Fibroblast of skin of right biceps (primary cell): ENCODE measurements around the gene EIF2B5.
"Not testable (repeated sequence)": the region's sequence is repeated elsewhere in the genome, so short reads cannot be mapped to it uniquely, and the experiment has no call there.

Source experiments
- DNase-seq: peaks from one replicate; pipeline ENCODE4 v3.0.0-alpha.2; 2013

EIF2B5 gene

DNA sequence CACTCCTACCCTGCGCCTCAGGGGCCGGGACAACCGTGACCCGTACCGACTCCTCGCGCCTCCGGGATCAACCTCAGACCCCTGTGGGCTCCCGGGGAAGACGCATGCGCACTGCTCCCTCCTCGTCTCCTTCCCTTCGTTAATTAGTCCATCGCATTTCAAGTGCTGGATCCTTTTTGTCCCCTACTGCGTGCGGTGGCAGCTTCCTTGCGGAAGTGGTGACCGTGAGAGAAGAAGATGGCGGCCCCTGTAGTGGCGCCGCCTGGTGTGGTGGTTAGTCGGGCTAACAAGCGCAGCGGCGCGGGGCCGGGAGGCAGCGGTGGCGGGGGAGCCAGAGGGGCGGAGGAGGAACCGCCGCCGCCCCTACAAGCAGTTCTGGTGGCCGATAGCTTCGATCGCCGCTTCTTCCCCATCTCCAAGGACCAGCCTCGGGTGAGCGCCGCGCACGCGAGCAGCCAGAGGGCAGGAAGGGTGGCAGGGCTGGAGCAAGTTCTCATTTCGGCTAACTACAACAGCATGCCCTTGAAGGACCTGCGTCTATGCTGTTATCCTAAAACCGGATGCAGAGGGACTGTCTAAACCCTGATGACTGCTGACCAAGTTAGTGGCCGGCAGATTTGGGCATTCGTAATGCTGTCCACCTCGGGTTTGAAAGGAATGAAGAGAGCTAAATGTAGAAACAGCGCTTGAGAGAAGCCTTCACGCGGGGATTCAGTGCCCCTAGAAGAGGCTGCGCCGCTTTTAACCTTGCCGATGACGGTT, at the start of gene EIF2B5:
TSS of gene EIF2B5 (plus strand) at position 210 of the 762 bp plus-strand sequence. CDS start at position 238, 28 bp downstream.
- peak; percentile 96 for DNase-seq

DNA sequence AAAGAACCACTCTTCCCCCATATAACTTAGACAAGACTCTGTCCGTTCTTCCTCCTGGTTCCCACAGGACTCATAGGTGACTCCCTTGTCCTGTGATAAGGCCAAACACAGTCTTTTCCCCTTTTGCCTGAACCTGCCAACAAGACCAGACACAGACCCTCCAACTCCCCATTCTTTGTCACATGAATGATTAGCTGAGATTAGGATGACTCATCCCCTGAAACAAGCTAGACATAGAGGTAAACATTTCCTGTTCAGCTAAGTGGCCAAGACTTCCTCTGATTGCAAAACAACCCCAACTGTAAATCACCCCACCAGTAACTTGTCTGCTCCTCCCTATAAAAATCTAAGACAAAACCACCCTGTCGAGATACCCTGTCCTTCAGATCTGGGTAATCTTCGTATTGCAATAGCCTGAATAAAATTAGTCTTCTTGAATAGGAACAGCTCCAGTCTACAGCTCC, 49.7 kb upstream of the EIF2B5 start:
- peak; percentile 7 for DNase-seq

DNA sequence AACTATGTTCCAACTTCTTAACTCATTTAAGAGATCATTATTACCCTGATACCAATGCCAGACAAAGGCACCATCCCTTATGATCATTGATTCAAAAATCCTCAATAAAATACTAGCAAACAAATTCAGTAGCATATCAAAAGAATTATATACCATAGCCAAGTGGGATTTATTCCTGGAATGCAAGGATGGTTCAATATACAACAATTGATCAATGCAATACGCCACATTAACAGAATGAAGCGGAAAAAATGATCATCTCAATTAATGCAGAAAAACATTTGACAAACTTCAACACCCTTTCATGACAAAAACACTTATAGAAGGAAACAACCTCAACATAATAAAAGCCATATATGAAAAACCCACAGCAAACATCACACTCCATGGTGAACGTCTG, 43.0 kb upstream of the EIF2B5 start:
- no peak for DNase-seq

DNA sequence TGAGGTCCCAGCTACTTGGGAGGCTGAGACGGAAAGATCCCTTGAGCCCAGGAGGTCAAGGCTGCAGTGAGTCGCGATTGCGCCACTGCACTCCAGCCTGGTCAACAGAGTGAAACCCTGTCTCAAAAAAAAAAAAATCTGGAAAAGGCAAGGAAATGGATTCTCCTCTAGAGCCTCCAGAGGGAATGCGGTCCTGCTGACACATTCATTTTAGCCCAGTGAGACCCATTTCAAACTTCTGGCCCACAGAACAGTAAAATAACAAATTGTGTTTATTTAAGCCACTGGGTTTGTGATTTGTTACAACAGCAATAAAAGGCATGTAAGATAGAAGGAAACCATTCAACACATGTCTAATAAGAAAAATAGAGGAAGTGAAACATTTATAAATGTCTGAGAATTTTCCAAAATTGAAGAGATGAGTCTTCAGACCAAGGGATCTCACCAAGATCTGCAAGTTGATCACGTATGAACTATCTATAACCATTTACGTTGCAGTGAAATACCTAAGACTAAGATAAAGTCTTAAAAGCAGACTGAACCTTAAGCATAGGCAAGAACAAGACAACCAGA, 38.3 kb upstream of the EIF2B5 start, which contains the start of gene HTR3E:
TSS of gene HTR3E (plus strand) at position 254 of the 573 bp plus-strand sequence. CDS start 466 bp downstream, outside the sequence.
- no peak for DNase-seq

DNA sequence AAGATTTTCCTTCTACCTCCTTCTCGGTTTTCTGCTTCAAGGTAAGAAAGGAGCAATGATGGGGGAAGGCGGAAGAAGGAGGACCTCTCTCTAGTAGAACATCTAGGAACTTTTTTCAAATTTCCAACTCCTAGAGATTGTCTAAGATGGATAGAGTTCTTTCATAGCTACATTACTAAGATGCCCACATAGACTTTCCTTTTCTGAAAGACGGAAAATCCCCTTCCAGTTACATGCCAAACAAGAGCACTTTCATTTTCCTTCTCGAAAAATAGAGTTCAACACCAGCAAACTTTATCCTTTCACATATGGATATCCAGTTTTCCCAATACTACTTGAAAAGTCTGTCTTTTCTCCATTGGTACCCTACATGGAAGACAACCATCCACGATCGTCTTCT, 37.6 kb upstream of the EIF2B5 start:
- DNase-seq = no peak

DNA sequence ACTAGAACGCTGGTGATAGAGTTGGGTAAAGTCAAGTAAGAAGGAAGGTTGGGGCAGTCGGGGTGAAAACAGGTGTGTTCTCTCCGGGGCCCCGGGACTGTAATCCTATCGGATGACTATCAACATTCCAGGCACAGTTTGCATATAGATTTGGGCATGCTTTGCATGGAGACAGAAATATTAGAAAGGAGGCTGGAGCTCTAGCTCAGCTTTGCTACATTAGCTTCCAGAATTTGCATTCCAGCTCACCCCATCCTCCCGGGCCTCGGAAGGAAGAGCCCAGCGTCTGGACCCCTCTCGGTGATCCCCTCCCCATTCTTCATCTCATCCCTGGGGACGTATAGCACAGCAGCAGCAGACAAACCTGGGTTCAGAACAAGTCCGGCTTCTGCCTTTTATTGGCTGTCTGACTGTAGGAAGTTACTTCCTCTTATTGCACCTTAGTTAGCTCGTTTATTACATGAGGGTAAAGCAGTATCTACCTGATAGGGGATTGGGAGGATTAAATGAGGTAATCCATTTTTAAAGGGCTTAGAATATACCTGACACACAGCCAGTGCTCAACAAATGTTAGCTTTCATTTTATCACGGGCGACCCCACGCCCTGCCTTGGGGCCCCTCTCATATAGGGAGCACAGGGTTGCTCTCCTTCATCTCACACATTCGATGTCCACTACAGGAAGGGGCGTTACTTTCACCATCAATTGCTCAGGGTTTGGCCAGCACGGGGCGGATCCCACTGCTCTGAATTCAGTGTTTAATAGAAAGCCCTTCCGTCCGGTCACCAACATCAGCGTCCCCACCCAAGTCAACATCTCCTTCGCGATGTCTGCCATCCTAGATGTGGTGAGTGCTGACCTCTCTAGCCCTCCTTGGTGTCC, 35.1 kb upstream of the EIF2B5 start:
- DNase-seq = no peak

DNA sequence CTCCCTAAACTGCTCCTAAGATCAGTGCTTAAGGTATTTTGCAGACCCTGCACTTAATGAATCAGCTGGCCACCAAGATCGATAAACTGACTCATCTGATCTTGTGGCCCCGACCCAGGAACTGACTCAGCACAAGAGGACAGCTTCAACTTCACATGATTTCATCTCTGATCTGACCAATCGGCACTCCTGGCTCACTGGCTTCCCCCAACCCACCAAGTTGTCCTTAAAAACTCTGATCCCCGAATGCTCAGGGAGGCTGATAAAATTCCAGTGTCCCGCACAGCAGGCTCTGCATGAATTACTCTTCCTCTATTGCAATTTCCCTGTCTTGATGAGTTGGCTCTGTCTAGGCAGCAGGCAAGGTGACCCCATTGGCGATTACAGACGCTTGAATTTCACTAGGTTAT, 24.8 kb upstream of the EIF2B5 start:
- peak; percentile 57 for DNase-seq

DNA sequence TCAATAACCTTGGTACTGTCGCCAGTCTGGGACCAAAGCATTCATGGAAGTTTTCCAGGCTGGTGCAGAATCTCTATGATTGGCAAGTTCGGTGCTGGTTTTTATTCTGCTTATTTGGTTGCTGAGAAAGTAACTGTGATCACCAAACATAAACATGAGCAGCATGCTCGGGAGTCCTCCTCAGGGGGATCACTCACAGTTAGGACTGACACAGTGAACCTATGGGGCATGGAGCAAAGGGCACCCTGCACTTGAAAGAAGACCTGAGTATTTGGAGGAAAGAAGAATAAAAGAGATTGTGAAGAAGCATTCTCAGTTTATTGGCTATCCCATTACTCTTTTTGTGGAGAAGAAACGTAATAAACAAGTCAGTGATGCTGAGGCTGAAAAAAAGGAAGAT, 19.1 kb upstream of the EIF2B5 start:
- DNase-seq = no peak

DNA sequence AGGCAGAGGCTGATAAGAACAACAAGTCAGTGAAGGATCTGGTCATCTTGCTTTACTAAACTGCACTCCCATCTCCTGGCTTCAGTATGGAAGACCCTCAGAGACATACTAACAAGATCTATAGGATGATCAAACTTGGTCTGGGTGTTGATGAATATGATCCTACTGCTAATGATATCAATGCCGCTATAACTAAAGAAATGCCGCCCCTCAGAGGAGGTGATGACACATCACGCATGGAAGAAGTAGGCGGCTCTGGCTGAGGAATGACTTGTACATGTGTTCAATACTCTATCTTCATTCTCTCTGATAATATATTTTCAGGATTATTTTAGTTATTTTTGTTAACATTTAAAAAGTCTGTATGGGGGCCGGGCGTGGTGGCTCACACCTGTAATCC, 17.5 kb upstream of the EIF2B5 start:
- no peak for DNase-seq

DNA sequence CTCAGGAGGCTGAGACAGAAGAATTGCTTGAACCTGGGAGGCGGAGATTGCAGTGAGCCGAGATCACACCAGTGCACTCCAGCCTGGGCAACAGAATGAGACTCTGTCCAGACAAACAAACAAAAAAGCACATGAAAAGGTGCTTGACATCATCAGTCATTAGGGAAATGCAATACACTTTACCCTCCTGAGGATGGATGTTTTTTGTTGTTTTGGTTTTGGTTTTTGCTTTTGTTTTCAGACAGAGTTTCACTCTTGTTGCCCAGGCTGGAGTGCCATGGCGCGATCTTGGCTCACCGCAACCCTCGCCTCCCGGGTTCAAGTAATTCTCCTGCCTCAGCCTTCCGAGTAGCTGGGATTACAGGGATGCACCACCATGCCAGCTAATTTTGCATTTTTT, 14.1 kb upstream of the EIF2B5 start:
- DNase-seq = not testable (repeated sequence)

DNA sequence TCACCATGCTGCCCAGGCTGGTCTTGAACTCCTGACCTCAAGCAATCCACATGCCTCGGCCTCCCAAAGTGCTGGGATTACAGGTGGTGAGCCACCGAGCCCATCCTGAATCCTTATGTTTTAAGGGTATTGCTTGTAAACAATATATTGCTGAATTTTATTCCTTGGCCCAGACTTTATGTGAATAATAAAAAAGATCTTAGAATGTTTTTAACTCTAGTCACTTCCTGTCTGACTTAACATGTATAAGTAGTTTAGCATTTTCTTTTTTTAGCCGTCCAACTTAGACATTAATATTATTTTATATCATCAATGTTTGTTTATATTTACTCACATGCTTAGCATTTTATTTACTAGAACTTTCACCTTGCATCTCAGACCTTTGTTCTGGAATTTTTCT, 9.2 kb upstream of the EIF2B5 start:
- DNase-seq = no peak

DNA sequence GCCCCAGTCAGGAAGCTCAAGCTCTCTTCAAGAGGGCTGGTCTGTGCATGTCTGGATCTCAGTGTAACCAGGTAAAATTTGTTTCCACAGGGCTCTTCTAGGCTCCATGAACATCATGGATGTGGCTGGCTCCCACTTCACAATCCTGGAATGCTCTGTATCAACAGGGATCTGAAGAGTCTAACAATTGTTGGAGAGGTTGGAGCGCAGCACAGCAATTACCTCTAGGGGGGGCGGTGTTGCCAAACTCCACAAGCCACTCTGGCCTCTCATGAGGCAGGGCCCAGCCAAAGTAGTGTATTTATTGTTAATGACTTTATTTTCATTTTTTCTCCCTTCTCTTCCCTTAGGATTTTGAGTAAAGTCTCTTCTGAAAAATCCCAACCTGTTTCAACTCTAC, 6.1 kb upstream of the EIF2B5 start:
- peak; percentile 45 for DNase-seq

DNA sequence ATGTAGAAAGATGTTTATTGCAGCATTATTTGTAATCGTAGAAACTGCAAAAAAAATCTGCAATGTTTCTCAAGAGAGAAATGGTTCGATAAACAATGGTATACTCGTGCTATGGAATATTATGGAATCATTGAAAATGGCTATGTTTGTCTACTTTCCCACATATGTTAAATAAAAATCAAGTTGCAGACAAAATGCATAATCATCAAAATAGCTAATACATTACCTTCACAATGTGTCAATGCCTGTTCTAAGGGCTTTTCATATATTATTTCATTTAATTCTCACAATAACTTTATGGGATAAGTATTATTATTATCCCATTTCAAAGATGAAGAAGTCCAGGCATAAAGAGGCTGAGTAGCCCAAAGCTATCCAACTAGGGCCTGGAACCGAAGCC, 2.2 kb upstream of the EIF2B5 start:
- no peak for DNase-seq

DNA sequence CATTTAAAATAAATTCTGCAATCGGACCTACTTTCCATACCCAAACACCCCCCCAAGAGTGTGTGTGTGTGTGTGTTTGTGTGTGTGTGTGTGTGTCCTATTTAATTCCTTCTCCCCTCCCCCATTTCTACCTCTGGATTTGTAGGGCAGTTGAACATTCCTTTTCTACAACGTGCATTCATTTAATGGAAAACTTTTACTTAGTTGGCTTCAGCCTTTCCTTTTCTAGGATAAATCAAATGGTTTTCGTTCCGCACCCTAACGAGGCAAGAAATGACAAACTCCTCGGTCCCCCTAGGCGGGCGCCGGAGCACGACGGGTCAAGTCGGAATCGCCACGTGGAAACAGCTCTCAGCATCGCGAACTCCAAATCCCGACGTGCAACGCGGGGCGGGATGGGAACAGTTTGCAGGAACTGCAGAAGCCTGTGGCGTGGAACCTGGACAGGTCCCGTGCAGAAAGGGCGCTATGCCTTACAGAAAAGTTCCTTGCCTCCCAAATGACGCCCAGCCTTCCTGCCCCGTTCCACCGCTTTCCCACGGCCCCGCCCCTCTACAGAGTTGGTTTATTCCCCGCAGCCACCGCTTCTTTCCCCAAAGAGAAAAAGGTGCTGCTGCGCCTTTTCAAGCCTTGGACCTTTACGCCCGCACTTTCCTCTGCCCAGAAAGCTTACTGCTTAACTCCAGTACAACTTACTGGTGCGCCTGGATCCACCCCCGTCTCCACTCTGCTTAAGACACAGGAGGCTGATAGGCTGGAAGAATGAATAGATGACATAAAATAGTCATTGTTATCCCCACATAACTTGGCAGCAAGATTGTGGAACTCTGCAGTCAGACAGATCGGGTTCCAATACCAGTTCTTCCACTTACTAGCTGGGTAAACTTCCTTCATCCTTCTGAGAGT, 1.1 kb upstream of the EIF2B5 start:
- peak; percentile 87 for DNase-seq

DNA sequence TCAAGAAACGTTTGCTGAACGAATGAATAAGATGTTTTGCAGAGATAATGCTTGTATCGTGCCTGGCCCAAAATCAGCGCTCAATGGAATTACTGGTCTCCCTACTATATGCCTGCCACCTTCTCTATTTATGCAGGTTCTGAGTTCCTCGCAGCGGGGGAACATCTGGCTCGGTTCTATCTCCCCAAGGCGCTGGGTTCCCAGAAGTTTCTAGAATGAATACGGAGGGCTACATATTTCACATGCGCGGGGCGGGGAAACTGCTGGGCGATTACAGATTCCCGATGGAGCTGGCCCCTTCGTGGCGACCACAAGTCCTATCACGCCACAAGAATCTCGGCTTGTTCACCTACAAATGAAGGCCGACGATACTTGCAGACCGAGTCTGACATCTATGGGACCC, 411 bp upstream of the EIF2B5 start:
- DNase-seq = no peak

DNA sequence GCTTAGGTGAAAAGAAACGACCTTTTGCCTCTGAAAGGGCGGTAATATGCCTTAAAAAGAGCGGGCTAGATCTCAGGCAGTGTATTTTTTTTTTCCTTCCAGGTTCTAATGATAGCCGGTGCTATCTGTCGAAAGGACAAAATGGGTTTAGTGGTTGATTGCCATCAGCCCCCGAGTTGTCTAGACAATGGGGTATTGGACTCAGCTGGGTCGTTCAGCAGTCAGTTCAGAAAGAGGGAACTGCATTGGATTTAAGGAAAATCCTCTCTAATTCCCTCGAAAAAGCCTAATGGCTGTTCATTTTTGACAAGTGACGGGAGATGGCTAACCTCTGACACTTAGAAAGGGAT, 728 bp downstream of the EIF2B5 start:
- no peak for DNase-seq

DNA sequence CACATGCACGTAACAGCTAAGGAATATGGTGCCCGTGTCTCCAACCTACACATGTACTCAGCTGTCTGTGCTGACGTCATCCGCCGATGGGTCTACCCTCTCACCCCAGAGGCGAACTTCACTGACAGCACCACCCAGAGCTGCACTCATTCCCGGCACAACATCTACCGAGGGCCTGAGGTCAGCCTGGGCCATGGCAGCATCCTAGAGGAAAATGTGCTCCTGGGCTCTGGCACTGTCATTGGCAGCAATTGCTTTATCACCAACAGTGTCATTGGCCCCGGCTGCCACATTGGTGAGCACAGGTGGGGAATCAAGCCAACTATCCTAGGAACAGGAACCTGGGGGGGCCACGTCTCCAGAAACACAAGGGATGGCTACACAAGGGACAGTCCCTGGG, 5.3 kb downstream of the EIF2B5 start:
- no peak for DNase-seq

DNA sequence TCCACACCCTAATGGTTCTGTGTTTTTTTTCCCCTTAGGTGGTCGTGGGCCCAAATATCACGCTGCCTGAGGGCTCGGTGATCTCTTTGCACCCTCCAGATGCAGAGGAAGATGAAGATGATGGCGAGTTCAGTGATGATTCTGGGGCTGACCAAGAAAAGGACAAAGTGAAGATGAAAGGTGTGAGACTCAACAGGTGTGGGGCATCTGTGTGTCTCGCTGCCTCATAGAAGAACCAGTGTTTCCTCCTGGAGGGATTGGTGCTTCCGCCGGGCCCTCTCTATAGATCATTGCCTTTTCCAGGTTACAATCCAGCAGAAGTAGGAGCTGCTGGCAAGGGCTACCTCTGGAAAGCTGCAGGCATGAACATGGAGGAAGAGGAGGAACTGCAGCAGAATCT, 7.0 kb downstream of the EIF2B5 start:
- DNase-seq = no peak

DNA sequence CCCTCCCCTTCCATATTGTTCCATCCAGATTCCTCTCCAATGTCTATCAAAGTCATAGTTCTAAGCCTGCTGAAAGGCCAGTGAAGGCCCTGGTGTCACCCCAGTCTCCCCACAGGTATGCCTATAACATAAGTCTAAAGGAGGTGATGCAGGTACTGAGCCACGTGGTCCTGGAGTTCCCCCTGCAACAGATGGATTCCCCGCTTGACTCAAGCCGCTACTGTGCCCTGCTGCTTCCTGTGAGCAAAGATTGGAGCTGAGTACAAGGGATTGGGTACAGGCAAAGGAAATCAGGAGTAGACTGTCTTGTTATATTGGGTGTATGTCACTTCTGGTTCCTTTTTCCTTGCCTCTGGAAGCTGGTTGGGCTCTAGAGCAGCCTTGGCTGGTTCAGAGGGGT, 8.2 kb downstream of the EIF2B5 start:
- no peak for DNase-seq

DNA sequence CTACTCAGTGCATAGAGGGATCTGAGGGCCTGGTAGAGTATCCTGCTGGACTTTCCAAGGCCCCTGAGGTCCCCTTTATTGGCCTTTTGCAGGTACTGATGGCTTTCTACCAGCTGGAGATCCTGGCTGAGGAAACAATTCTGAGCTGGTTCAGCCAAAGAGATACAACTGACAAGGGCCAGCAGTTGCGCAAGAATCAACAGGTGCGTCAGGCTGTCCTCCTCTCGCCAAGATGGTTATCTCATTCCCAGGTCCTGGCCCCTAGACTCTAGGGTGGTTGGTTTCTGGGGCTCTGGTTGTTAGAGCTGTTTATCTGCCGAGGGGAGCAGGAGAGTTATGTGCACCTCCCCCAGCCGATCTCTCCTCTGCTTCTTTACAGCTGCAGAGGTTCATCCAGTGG, 9.3 kb downstream of the EIF2B5 start:
- no peak for DNase-seq

DNA sequence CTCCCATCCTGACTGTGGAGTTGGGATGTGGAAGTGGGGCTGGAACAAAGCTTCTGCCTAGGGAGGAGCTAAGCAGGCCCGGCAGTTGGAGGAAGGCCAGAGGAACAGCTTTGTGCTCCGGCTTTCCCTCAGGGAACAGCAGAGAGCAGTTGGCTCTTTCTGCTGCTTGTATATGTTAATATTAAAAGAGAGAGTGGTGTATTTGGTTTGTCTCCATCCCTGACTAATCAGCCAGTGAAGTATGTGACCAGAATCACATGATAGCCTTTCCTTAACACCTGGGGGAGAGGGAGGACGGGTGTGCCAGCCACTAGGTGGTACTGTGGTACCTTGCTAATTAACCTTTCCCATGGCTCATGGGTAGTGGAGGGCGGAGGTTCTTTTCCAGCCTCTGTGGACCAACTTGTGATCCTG, 10.0 kb downstream of the EIF2B5 start:
- peak; percentile 45 for DNase-seq

DNA sequence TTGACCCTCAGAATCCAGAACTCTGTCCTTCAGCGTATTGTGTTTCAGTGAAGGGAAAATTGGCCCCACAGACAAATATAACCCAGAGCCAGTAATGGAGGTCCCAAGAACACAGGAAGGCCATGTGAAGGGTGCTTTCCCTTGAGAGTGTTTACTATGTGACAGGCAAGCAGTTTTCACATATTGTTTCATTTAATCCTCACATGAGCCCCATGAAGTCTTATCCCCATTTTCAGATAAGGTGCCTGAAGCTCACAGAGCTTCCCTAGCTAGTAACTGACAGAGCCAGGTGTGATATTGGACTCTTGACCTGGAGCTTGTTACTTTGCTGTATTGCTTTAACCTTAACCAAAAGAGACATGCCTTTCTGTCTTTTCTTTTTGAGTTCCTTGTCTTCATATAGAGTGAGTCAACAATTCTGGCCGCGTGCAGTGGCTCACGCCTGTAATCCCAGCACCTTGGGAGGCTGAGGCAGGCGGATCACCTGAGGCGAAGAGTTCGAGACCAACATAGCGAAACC, 10.7 kb downstream of the EIF2B5 start:
- no peak for DNase-seq
